ENCODE measurements around the gene DGKE.

The DGKE gene

GRCh38 chr17:56896217-56896967 is 62.4 kb downstream of the DGKE start:
- H3K9me2 ChIP-seq (replicated peaks; ENCODE audit: insufficient read depth, low read length) = no peaks in the 10 kb centered on the region
- TF ChIP-seq EZH2phosphoT487 (conservative IDR thresholded peaks at IDR 0.05; ENCODE audit: low read length) = no peak
- no peak for TF ChIP-seq CTCF (IDR thresholded peaks at IDR 0.05; ENCODE audit: insufficient read depth, low read length, poor library complexity, severe bottlenecking)
- no peaks in the 10 kb centered on the region for H3K9me3 ChIP-seq (ENCODE audit: insufficient read depth, low read length)
- H3K79me2 ChIP-seq (ENCODE audit: insufficient read depth, low read length) = no peaks in the 10 kb centered on the region
- peak overlapping the region; percentile 65 for H3K27ac ChIP-seq (ENCODE audit: low read depth, low read length)
- H3K36me3 ChIP-seq (ENCODE audit: low read length) = peaks cover 16% of the 10 kb centered on the region; the same call in 1 of the 2 replicates
- H3K4me3 ChIP-seq (ENCODE audit: insufficient read depth, low read length, poor library complexity, severe bottlenecking) = no peak overlapping the region
- H2AFZ ChIP-seq (ENCODE audit: low read depth, low read length, severe bottlenecking) = no peak overlapping the region
- H3K4me2 ChIP-seq (ENCODE audit: low read depth, low read length, poor library complexity, severe bottlenecking) = peak overlapping the region; percentile 30
- H3K27me3 ChIP-seq (ENCODE audit: low read length) = no peaks in the 10 kb centered on the region
- no peaks in the 10 kb centered on the region; the same call in 1 of the 2 replicates for H4K20me1 ChIP-seq (ENCODE audit: low read depth, low read length)
- H3F3A ChIP-seq (ENCODE audit: insufficient read depth) = peaks cover 27% of the 10 kb centered on the region
- no peak overlapping the region for H3K9ac ChIP-seq (ENCODE audit: low read length)

- Histone ChIP-seq H3F3A (ENCODE audit: insufficient read depth) (peaks cover 27% of the 10 kb centered on the region), H3K4me3 (ENCODE audit: insufficient read depth, low read length, poor library complexity, severe bottlenecking) (no peak overlapping the region), H2AFZ (ENCODE audit: low read depth, low read length, severe bottlenecking) (no peak overlapping the region), H3K9me3 (ENCODE audit: insufficient read depth, low read length) (no peaks in the 10 kb centered on the region), H4K20me1 (ENCODE audit: low read depth, low read length) (no peaks in the 10 kb centered on the region; the same call in 1 of the 2 replicates), H3K27me3 (ENCODE audit: low read length) (no peaks in the 10 kb centered on the region), H3K36me3 (ENCODE audit: low read length) (peaks cover 16% of the 10 kb centered on the region; the same call in 1 of the 2 replicates), H3K79me2 (ENCODE audit: insufficient read depth, low read length) (no peaks in the 10 kb centered on the region), H3K27ac (ENCODE audit: low read depth, low read length) (peak overlapping the region; percentile 65), H3K9me2 (replicated peaks; ENCODE audit: insufficient read depth, low read length) (no peaks in the 10 kb centered on the region), H3K4me2 (ENCODE audit: low read depth, low read length, poor library complexity, severe bottlenecking) (peak overlapping the region; percentile 30), H3K9ac (ENCODE audit: low read length) (no peak overlapping the region)
- TF ChIP-seq CTCF (IDR thresholded peaks at IDR 0.05; ENCODE audit: insufficient read depth, low read length, poor library complexity, severe bottlenecking) = no peak
- TF ChIP-seq EZH2phosphoT487 (conservative IDR thresholded peaks at IDR 0.05; ENCODE audit: low read length) = no peak
These were observed 63.0 kb downstream of the DGKE start for GRCh38 chr17:56896968-56897359.

GRCh38 chr17:56897646-56898424 is 63.9 kb downstream of the DGKE start:
- Histone ChIP-seq H3K27ac (ENCODE audit: low read depth, low read length) (peak overlapping the region; percentile 65), H3F3A (ENCODE audit: insufficient read depth) (peaks cover 27% of the 10 kb centered on the region), H3K4me2 (ENCODE audit: low read depth, low read length, poor library complexity, severe bottlenecking) (peak overlapping the region; percentile 30), H3K9me3 (ENCODE audit: insufficient read depth, low read length) (no peaks in the 10 kb centered on the region), H3K27me3 (ENCODE audit: low read length) (no peaks in the 10 kb centered on the region), H3K36me3 (ENCODE audit: low read length) (peaks cover 11% of the 10 kb centered on the region; the same call in 1 of the 2 replicates), H3K9me2 (replicated peaks; ENCODE audit: insufficient read depth, low read length) (no peaks in the 10 kb centered on the region), H3K4me3 (ENCODE audit: insufficient read depth, low read length, poor library complexity, severe bottlenecking) (no peak overlapping the region), H3K79me2 (ENCODE audit: insufficient read depth, low read length) (no peaks in the 10 kb centered on the region), H4K20me1 (ENCODE audit: low read depth, low read length) (no peaks in the 10 kb centered on the region; the same call in 1 of the 2 replicates), H2AFZ (ENCODE audit: low read depth, low read length, severe bottlenecking) (no peak overlapping the region), H3K9ac (ENCODE audit: low read length) (no peak overlapping the region)
- no peak for TF ChIP-seq EZH2phosphoT487 (conservative IDR thresholded peaks at IDR 0.05; ENCODE audit: low read length)
- no peak for TF ChIP-seq CTCF (IDR thresholded peaks at IDR 0.05; ENCODE audit: insufficient read depth, low read length, poor library complexity, severe bottlenecking)
